SK-N-SH (cell line): Measurements from ENCODE around the gene NEK8. TPM values are rescaled to one million over a fixed set of nuclear protein-coding genes. Genes with fewer than 3 reads are reported as not detected.

ENCODE experiments used
- CTCF ChIA-PET: fragments of 300-600, 350-600 bp; formaldehyde crosslinking; extraction: SDS; loops from one replicate; lab custom pipeline; 2021; lab: Yijun Ruan, JAX
- POLR2A ChIA-PET: fragments of 350-600 bp; sonication (Branson Sonifier 250); formaldehyde crosslinking; extraction: SDS; loops from one replicate; lab custom pipeline; 2020; ENCODE audit warnings: antibody characterized with exemption, inconsistent platforms; lab: Yijun Ruan, JAX
- DNase-seq: peaks from one replicate; pipeline ENCODE4 v3.0.0; 2012
- H2AFZ ChIP-seq: fragments of 200-600 bp; sonication (generic); 2 replicates; pipeline ENCODE4 v1.8.1; 2016; ENCODE audit warnings: antibody characterized with exemption, mild to moderate bottlenecking, low read depth
- H3F3A ChIP-seq: fragments of 200-600 bp; sonication (generic); replicated peaks from 2 replicates; pipeline ENCODE3; 2016; ENCODE audit warnings: antibody characterized with exemption, mild to moderate bottlenecking; ENCODE audit not compliant: insufficient read depth
- H3K27ac ChIP-seq, 2 experiments: fragments of 200-500 bp in 1 of 2; fragments of 200-600 bp in 1 of 2; sonication (Bioruptor generic) in 1 of 2; sonication (generic), shearing (Covaris generic) in 1 of 2; 2 replicates each; pipeline versions ENCODE4 v1.5.1 to v1.6.1; 2014 to 2016; ENCODE audit warnings: low read depth in 2 of 2, inconsistent platforms in 1 of 2, low read length in 1 of 2, mild to moderate bottlenecking in 1 of 2, mixed read lengths in 1 of 2
- H3K27me3 ChIP-seq: fragments of 200-600 bp; sonication (generic), shearing (Covaris generic); 2 replicates; pipeline ENCODE4 v1.6.1; 2016; ENCODE audit warnings: mixed run types; ENCODE audit not compliant: insufficient read depth
- H3K36me3 ChIP-seq, 2 experiments: fragments of 200-500 bp in 1 of 2; fragments of 200-600 bp in 1 of 2; sonication (Bioruptor generic) in 1 of 2; sonication (generic) in 1 of 2; replicated peaks in 1 of 2; 2 replicates each; pipeline versions ENCODE3 to v1.5.1; 2014 to 2016; ENCODE audit warnings: low read length in 1 of 2, mild to moderate bottlenecking in 1 of 2; ENCODE audit not compliant: insufficient read depth in 2 of 2, control insufficient read depth in 1 of 2
- H3K4me1 ChIP-seq, 2 experiments: fragments of 200-500 bp in 1 of 2; fragments of 200-600 bp in 1 of 2; sonication (Bioruptor generic) in 1 of 2; sonication (generic), shearing (Covaris generic) in 1 of 2; 2 replicates each; pipeline versions ENCODE4 v1.5.1 to v1.6.1; 2014 to 2016; ENCODE audit warnings: low read depth in 1 of 2, low read length in 1 of 2, mixed run types in 1 of 2; ENCODE audit not compliant: insufficient read depth in 2 of 2, control insufficient read depth in 1 of 2
- H3K4me2 ChIP-seq: fragments of 200-600 bp; sonication (generic), shearing (Covaris generic); 2 replicates; pipeline ENCODE4 v1.6.1; 2017; ENCODE audit warnings: mixed run types
- H3K4me3 ChIP-seq, 2 experiments: fragments of 200-500 bp in 1 of 2; fragments of 200-600 bp in 1 of 2; sonication (Bioruptor generic) in 1 of 2; sonication (generic), shearing (Covaris generic) in 1 of 2; 2 replicates each; pipeline versions ENCODE4 v1.5.1 to v1.8.1; 2014 to 2016; ENCODE audit warnings: low read depth in 2 of 2, inconsistent platforms in 1 of 2, low read length in 1 of 2, mild to moderate bottlenecking in 1 of 2, mixed read lengths in 1 of 2, moderate library complexity in 1 of 2
- H3K79me2 ChIP-seq: fragments of 200-600 bp; sonication (generic); 2 replicates; pipeline ENCODE4 v1.8.1; 2017; ENCODE audit warnings: mild to moderate bottlenecking; ENCODE audit not compliant: insufficient read depth
- H3K9ac ChIP-seq: fragments of 200-600 bp; sonication (generic); 2 replicates; pipeline ENCODE4 v1.6.1; 2017; ENCODE audit warnings: mixed run types
- H3K9me2 ChIP-seq: fragments of 200-600 bp; sonication (generic); 2 replicates; pipeline ENCODE4 v1.6.1; 2017; ENCODE audit warnings: mixed run types
- H3K9me3 ChIP-seq: fragments of 200-600 bp; sonication (generic); 2 replicates; pipeline ENCODE4 v1.6.1; 2017; ENCODE audit warnings: mixed run types, mild to moderate bottlenecking, moderate library complexity
- H4K20me1 ChIP-seq: fragments of 200-600 bp; sonication (generic); 2 replicates; pipeline ENCODE4 v1.6.1; 2017; ENCODE audit warnings: mild to moderate bottlenecking, mixed run types; ENCODE audit not compliant: insufficient read depth
- CHD2 ChIP-seq: fragments of 150-350 bp; IDR thresholded peaks from 2 replicates; pipeline ENCODE4 v1.6.1; 2018; ENCODE audit warnings: low read length; ENCODE audit not compliant: partially characterized antibody
- CTCF ChIP-seq: fragments of 200-600 bp; sonication (generic); IDR thresholded peaks from 2 replicates; pipeline ENCODE4 v1.6.1; 2017; ENCODE audit warnings: antibody characterized with exemption, mild to moderate bottlenecking, moderate library complexity
- FOXM1 ChIP-seq: IDR thresholded peaks from 2 replicates; pipeline ENCODE4 v1.4.0; 2012; ENCODE audit warnings: low read depth, mild to moderate bottlenecking
- GABPA ChIP-seq: IDR thresholded peaks from 2 replicates; pipeline ENCODE4 v1.4.0; 2012; ENCODE audit warnings: low read depth, mild to moderate bottlenecking
- GATA2 ChIP-seq: sonication (generic); formaldehyde crosslinking; IDR thresholded peaks from 2 replicates; pipeline ENCODE4 v1.5.0; 2020; ENCODE audit warnings: mild to moderate bottlenecking, missing genetic modification reagents
- JUND ChIP-seq: IDR thresholded peaks from 2 replicates; pipeline ENCODE4 v1.4.0; 2012
- MAX ChIP-seq: IDR thresholded peaks from 2 replicates; pipeline ENCODE4 v1.4.0; 2012; ENCODE audit warnings: low read depth
- MXI1 ChIP-seq: IDR thresholded peaks from 2 replicates; pipeline ENCODE4 v1.6.1; 2012; ENCODE audit warnings: mild to moderate bottlenecking, low read depth, low read length, improper control_type of control experiment
- NRF1 ChIP-seq: IDR thresholded peaks from 2 replicates; pipeline ENCODE4 v1.6.1; 2012; ENCODE audit warnings: low read depth, mild to moderate bottlenecking, low read length
- PBX3 ChIP-seq: IDR thresholded peaks from 2 replicates; pipeline ENCODE4; 2012
- RAD21 ChIP-seq: IDR thresholded peaks from 2 replicates; pipeline ENCODE4 v1.6.1; 2012; ENCODE audit warnings: mild to moderate bottlenecking, low read length
- REST ChIP-seq: IDR thresholded peaks from 2 replicates; pipeline ENCODE4 v1.6.1; 2012; ENCODE audit warnings: mild to moderate bottlenecking, low read depth, low read length, moderate library complexity
- SIN3A ChIP-seq: IDR thresholded peaks from 2 replicates; pipeline ENCODE4 v1.6.1; 2012; ENCODE audit warnings: low read depth, mild to moderate bottlenecking, low read length, moderate library complexity, borderline replicate concordance
- TAF1 ChIP-seq: IDR thresholded peaks from 2 replicates; pipeline ENCODE4 v1.6.1; 2012; ENCODE audit warnings: low read depth, mild to moderate bottlenecking, low read length, moderate library complexity, borderline replicate concordance
- TCF12 ChIP-seq: IDR thresholded peaks from 2 replicates; pipeline ENCODE4 v1.4.0; 2012
- TEAD4 ChIP-seq: IDR thresholded peaks from 2 replicates; pipeline ENCODE4 v1.4.0; 2012; ENCODE audit warnings: mild to moderate bottlenecking, borderline replicate concordance; ENCODE audit not compliant: insufficient read depth
- USF1 ChIP-seq: IDR thresholded peaks from 2 replicates; pipeline ENCODE4 v1.4.0; 2012; ENCODE audit warnings: low read depth, borderline replicate concordance
- USF2 ChIP-seq: fragments of 150-350 bp; IDR thresholded peaks from 2 replicates; pipeline ENCODE4 v1.6.1; 2017; ENCODE audit warnings: antibody characterized with exemption, low read length, low read depth, borderline replicate concordance
- YY1 ChIP-seq: IDR thresholded peaks from 2 replicates; pipeline ENCODE4 v1.4.0; 2012; ENCODE audit warnings: low read depth, mild to moderate bottlenecking
- ZBTB33 ChIP-seq: IDR thresholded peaks from 2 replicates; pipeline ENCODE4 v1.4.0; 2012; ENCODE audit warnings: low read depth, borderline replicate concordance
- WGBS: methylation state at CpG from one replicate; pipeline ENCODE4 v1.1.6; 2017; ENCODE audit warnings: low lambda C conversion rate; 5-methylcytosine and 5-hydroxymethylcytosine counted together
- polyA plus RNA-seq, 3 experiments: library from polyadenylated mRNA; depleted of rRNA; stranded (reverse); fragments of >200 nt; gene quantifications; 2 replicates each; pipeline ENCODE4 v1.2.3, GENCODE V29; 2012

The NEK8 gene
- polyA plus RNA-seq, 1 of the 3 experiments (the other 2 are of a cell fraction) = 6.0 TPM

GRCh38 chr17:28726627-28727491, 1.7 kb upstream of the NEK8 start:
- H4K20me1 ChIP-seq = peaks cover 23% of the 10 kb centered on the region
- H3K27me3 ChIP-seq = no peaks in the 10 kb centered on the region
- peak; percentile 88 for DNase-seq
- CTCF ChIA-PET = interaction anchor here (0.5 to 11.1 kb wide), 67 partner anchors 8 to 916 kb away, joined by 3 to 612 read pairs (median 4); partner anchors contain the start of genes BLTP2, DHRS13, FAM222B and FLOT2
- peak overlapping the region; percentile 81 for H2AFZ ChIP-seq
- peak overlapping the region; percentile 72 to 97 for H3K27ac ChIP-seq
- peaks cover 24 to 28% of the 10 kb centered on the region in 2 experiments for H3K36me3 ChIP-seq
- peaks cover 60% of the 10 kb centered on the region for H3F3A ChIP-seq
- no peaks in the 10 kb centered on the region for H3K9me3 ChIP-seq
- H3K4me2 ChIP-seq = peak overlapping the region; percentile 99
- H3K4me3 ChIP-seq = peak overlapping the region; percentile 62 to 81
- peak overlapping the region; percentile 90 for H3K9ac ChIP-seq
- peaks cover 16 to 37% of the 10 kb centered on the region in 2 experiments for H3K4me1 ChIP-seq
- POLR2A ChIA-PET = interaction anchor here (0.7 to 4.5 kb wide), 10 partner anchors 16 to 238 kb away, joined by 3 to 90 read pairs (median 4); partner anchors contain the start of genes DHRS13, FLOT2, PROCA1 and TRAF4
- no peaks in the 10 kb centered on the region for H3K9me2 ChIP-seq
- peaks cover 15% of the 10 kb centered on the region for H3K79me2 ChIP-seq
- WGBS = under 1% methylated on average over 44 of the region's 57 CpGs
- TF ChIP-seq CHD2 = peak; percentile 52
- no peak for TF ChIP-seq MAX
- TF ChIP-seq PBX3 = 0 out of 2 replicates have a peak, but pooled peaks have one; percentile 15
- peak; percentile 55; the same call in 1 of the 2 replicates for TF ChIP-seq REST
- TF ChIP-seq YY1 = no peak
- TF ChIP-seq NRF1 = no peak
- TF ChIP-seq RAD21 = peak; percentile 98
- TF ChIP-seq TCF12 = peak; percentile 52; the same call in 1 of the 2 replicates
- 0 out of 2 replicates have a peak, but pooled peaks have one; percentile 35 for TF ChIP-seq TAF1
- TF ChIP-seq USF1 = no peak
- TF ChIP-seq CTCF = peak; percentile 98
- no peak for TF ChIP-seq USF2
- peak; percentile 55 for TF ChIP-seq ZBTB33
- TF ChIP-seq GATA2 = no peak
- TF ChIP-seq TEAD4 = no peak
- TF ChIP-seq SIN3A = peak; percentile 85; the same call in 1 of the 2 replicates
- TF ChIP-seq JUND = no peak
- no peak for TF ChIP-seq GABPA
- TF ChIP-seq FOXM1 = 0 out of 2 replicates have a peak, but pooled peaks have one; percentile 27
- TF ChIP-seq MXI1 = peak; percentile 57
